ENCODE measurements around the gene AKR1C2.
"Not testable (repeated sequence)": the region's sequence is repeated elsewhere in the genome, so short reads cannot be mapped to it uniquely, and the experiment has no call there.

AKR1C2 gene

GRCh38 chr10:4967189-4967588 is 36.5 kb downstream of the AKR1C2 start:
- not testable (repeated sequence) for H3K4me3 ChIP-seq (ENCODE audit: low read length); DNase-seq (ENCODE audit: low read depth, low spot score)

DNA sequence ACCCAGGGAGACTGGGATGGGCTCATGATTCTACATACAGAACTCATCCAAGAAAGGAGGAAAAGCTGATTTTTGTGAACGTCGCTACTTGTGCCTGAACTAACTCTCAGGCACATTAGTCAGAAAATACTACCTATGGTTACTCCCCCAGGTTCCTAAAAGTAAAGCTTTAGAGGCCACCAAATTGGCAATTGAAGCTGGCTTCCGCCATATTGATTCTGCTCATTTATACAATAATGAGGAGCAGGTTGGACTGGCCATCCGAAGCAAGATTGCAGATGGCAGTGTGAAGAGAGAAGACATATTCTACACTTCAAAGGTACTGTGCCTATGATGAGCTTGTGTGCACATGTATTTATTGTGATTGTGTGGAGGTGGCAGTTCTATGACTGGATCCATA is 37.9 kb downstream of the AKR1C2 start:
- not testable (repeated sequence) for H3K4me3 ChIP-seq (ENCODE audit: low read length); DNase-seq (ENCODE audit: low read depth, low spot score)

GRCh38 chr10:4963815-4964154 is 39.9 kb downstream of the AKR1C2 start:
- not testable (repeated sequence) for DNase-seq (ENCODE audit: low read depth, low spot score); H3K4me3 ChIP-seq (ENCODE audit: low read length)

GRCh38 chr10:4962876-4963814 is 40.5 kb downstream of the AKR1C2 start, which contains the start of gene AKR1C1:
Gene AKR1C1, plus strand, starts transcription at chr10:4963415. Its CDS starts 30 bp downstream, at chr10:4963445.
- not testable (repeated sequence) for H3K4me3 ChIP-seq (ENCODE audit: low read length); DNase-seq (ENCODE audit: low read depth, low spot score)

DNA sequence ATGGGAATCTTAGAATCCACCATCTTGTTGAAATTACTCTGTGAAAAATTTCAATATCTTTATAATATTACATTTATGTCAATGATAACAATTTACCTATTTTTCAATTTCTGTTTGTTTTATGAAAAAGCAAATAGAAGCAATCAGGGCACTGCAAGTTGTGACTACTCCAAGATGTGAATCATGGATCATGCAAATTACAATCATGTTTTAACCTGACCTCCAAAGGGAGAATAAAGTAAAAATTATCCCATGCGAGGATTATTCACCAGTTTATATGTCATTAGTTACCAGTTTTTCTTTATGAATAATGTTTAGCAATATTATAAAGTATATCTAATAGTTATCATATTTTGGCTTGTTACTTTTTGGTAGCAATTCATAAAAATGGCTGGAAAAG is 41.3 kb downstream of the AKR1C2 start:
- H3K4me3 ChIP-seq (ENCODE audit: low read length); DNase-seq (ENCODE audit: low read depth, low spot score): not testable (repeated sequence)

GRCh38 chr10:4961558-4961957 is 42.1 kb downstream of the AKR1C2 start:
- not testable (repeated sequence) for DNase-seq (ENCODE audit: low read depth, low spot score); H3K4me3 ChIP-seq (ENCODE audit: low read length)

- H3K4me3 ChIP-seq (ENCODE audit: low read length); DNase-seq (ENCODE audit: low read depth, low spot score): not testable (repeated sequence)
These were observed 46.6 kb downstream of the AKR1C2 start for GRCh38 chr10:4956955-4957645.

DNA sequence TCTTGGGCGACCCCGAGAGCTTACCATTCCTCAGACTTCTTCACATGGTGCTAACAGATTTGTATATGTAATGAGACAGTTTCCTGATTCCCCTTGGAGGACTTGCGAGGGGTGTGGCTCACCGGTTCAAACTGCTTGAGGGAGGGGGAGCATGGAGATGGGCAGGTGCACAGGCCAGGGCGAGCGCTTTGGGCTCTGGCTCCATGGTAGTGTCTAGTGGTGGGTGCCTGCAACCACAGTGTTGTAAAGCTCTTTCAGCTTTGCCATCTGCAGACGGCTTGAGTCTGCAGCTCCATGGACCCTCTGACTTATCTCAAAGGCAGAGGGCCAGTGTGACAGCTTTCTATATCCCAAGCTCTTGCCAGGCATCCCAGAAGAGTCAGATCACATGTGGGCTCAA is 47.6 kb downstream of the AKR1C2 start:
- DNase-seq (ENCODE audit: low read depth, low spot score); H3K4me3 ChIP-seq (ENCODE audit: low read length): not testable (repeated sequence)

GRCh38 chr10:4953405-4953804 is 50.3 kb downstream of the AKR1C2 start:
- no peak for DNase-seq (ENCODE audit: low read depth, low spot score)
- no peak overlapping the region for H3K4me3 ChIP-seq (ENCODE audit: low read length)

DNA sequence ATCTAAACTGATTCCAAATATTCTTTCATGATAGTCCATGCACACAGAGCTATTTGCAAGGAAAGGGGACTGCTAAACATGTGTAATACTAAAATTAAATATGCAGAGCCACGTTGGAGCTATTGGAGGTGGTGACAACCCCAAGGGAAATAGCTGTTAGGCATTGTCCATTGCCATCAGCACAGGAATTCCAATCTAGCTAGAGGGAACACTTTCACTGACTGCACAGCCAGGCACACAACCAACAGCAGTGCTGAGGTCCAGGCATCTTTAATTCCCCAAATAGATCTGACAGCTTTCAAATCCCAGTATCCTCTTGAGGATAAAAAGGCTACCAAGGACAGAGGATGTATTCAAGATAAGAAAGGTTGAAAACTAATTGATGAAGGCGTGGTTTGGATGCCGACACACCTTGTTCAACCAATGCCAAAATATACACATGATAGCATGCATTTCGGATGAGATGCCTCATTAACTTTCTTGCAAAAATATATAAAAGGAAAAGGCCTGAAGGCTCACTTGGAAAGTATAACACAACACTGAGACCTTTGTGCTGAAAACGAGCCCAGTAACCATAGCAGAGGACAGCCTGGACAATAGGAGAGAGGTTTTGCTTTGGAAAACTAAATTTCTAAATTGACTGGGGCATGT is 52.0 kb downstream of the AKR1C2 start:
- H3K4me3 ChIP-seq (ENCODE audit: low read length); DNase-seq (ENCODE audit: low read depth, low spot score): not testable (repeated sequence)

DNA sequence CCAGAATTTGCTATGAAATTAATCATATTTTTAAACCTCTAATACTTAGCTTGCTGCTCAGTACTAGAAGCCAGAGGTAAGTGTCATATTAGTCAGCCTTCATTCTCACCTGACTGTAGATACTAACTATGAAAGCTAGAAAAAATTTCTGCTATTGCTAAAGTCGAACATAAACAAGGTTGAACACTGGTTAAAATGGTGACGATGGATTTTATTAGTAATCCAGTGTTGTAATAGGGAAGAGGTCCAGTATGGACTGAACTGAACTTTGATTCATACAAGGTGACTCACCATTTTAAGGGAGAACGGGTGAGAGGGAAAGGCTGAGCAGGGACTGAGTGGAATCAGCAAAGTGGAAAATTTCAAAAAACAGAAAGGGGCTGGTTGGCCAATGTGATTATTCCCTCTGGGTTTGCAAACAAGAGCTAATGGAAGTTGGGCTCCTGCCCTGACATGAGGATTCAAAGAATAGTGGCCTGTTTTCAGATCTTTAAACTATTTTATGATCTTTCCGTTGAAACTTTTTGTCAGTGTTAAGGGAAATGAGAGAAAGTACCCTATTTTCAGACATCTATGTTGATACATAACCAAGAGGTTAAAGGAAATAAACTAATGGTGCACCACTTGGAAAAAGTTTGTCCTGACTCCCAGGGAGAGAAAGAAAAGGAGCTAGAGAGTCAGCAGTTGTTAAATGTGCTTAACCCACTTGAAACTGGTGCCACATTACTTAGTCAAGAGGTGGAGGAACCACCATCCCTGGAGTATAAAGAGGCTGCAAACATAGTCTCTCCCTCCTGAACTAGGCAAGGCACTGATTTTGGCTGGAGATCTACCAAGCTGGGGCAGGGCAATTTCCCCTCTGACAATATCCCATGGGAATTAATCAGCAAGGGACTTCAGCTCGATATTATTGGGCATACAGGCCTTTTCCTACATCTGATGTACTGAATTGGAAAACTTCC is 55.7 kb downstream of the AKR1C2 start:
- no peak for DNase-seq (ENCODE audit: low read depth, low spot score)
- no peak overlapping the region for H3K4me3 ChIP-seq (ENCODE audit: low read length)

DNA sequence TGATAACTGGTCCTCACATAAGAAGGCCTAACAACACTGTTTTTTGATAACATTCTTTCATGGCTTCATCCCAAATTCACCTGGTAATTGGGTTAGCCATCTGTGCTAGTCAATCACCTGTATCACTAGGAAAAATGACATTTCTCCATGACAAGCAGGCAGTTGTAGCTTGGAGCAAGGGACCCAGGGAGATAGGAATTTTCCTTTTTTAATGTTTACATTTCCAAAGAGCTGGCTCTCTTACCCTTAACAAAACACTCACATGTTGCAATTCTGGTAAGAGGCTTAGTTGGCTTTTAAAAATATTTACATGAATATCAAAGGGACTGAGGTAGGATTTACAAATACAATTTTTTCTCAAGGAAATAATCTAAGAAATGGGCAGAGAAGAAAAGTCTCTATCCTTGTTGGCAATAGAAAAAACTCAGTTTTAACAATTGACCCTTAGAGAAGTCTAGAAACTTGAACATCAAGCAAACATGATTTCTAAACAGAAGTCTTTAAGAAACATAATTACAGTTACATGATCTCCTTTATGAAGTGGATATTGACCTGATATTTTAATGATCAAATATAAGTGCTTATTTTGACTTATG is 56.5 kb downstream of the AKR1C2 start:
- no peak for DNase-seq (ENCODE audit: low read depth, low spot score)
- H3K4me3 ChIP-seq (ENCODE audit: low read length): no peak overlapping the region

DNA sequence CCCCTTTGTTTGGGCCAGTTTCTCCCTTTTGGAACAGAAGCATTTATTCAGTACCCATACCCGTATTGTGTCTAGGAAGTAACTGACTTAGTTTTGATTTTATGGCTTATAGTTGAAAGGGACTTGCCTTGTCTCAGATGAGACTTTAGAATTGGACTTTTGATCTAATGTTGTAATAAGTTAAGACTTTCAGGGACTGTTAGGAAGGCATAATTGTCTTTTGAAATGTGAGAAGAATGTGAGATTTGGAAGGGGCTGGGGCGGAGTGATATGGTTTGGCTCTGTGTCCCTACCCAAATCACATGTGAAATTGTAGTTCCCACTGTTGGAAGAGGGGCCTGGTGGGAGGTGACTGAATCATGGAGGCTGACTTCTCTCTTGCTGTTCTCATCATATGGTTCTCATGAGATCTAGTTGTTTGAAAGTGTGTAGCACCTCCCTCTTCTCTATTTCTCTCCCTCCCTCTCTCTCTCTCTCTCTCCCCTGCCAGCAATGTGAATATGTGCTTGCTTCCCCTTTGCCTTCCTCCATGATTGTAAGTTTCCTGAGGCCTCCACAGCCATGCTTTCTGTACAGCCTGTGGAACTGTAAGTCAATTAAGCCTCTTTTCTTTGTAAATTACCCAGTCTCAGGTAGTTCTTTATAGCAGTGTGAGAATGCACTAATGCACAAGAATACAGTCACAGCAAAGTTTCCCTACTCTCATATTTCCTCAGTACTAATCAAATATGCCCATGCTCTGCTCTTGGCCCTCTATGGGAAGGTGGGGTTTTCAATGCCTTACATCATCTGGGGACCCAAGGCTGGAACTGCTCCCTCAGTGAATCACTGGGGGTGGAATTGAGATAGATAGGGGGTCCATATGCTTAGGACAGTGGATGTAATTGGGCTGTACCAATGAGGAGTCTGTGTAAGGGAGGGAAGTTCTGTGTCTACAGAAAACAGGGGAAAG is 57.6 kb downstream of the AKR1C2 start:
- no peak overlapping the region for H3K4me3 ChIP-seq (ENCODE audit: low read length)
- DNase-seq (ENCODE audit: low read depth, low spot score): no peak

DNA sequence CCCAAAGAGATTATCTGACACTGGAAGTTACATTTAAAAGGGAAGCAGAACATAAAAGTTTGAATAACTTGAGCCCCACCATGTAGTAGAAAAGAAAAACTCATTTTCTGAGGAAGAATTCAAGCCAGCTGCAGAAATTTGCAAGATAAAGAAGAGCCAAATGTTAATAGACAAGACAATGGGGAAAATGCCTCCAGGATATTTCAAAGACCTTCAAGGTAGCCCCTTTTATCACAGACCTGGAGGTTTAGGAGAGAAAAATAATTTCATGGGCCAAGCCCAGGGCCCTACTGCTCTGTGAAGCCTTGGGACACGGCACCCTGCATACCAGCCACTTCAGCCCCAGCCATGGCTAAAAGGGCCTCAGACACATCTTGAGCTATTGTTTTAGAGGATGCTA is 58.8 kb downstream of the AKR1C2 start:
- DNase-seq (ENCODE audit: low read depth, low spot score): no peak
- no peak overlapping the region for H3K4me3 ChIP-seq (ENCODE audit: low read length)

GRCh38 chr10:4943821-4944220 is 59.8 kb downstream of the AKR1C2 start:
- H3K4me3 ChIP-seq (ENCODE audit: low read length): no peak overlapping the region
- no peak for DNase-seq (ENCODE audit: low read depth, low spot score)

GRCh38 chr10:4943416-4943815 is 60.2 kb downstream of the AKR1C2 start:
- DNase-seq (ENCODE audit: low read depth, low spot score); H3K4me3 ChIP-seq (ENCODE audit: low read length): not testable (repeated sequence)

- not testable (repeated sequence) for H3K4me3 ChIP-seq (ENCODE audit: low read length); DNase-seq (ENCODE audit: low read depth, low spot score)
These were observed 60.7 kb downstream of the AKR1C2 start for GRCh38 chr10:4942931-4943330.
